DND-41 (cell line): Measurements from ENCODE around the gene RPL5.

Experiments
- EZH2 ChIP-seq: IDR thresholded peaks from 3 replicates; pipeline ENCODE4 v1.6.1; 2012; ENCODE audit warnings: borderline replicate concordance, low read depth, mild to moderate bottlenecking, moderate library complexity, low read length, inconsistent platforms; ENCODE audit not compliant: severe bottlenecking
- TF ChIP-seq, protein P1 (sequence below): IDR thresholded peaks from 2 replicates; pipeline ENCODE4 v1.5.1; 2012; ENCODE audit warnings: borderline replicate concordance, low read length, moderate library complexity, mild to moderate bottlenecking; ENCODE audit not compliant: poor library complexity, severe bottlenecking; ENCODE audit errors: extremely low read depth

DNA sequence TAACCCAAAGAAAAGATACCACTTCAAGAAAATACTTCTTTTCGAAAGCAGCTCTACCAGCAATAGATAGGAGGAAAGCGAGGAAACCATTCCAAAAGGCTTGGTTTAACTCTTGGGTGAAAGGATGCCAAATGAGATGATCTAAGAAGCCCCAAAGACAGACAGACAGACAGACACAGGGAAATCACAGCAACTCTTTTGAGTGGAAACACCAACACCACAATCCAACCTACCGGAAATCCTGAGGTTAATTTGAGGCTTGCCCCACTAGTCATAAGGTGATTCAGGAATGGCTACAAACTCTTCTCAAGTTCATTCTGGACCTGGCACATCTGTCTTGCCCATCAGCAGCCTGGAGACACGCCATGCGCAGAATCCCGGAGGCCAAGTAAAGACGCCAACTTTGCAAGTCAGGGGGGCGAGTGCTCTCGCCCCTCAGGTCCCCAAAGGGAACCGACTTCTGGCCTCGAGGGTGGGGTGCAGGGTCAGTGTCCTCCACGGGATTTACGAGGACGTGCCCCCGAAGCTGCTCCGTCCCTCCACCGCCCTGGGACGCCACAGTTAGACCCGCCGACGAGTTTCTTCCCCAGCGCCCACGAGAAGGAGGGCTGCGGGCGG, 47.7 kb upstream of the RPL5 start:
- TF ChIP-seq, protein P1, sequence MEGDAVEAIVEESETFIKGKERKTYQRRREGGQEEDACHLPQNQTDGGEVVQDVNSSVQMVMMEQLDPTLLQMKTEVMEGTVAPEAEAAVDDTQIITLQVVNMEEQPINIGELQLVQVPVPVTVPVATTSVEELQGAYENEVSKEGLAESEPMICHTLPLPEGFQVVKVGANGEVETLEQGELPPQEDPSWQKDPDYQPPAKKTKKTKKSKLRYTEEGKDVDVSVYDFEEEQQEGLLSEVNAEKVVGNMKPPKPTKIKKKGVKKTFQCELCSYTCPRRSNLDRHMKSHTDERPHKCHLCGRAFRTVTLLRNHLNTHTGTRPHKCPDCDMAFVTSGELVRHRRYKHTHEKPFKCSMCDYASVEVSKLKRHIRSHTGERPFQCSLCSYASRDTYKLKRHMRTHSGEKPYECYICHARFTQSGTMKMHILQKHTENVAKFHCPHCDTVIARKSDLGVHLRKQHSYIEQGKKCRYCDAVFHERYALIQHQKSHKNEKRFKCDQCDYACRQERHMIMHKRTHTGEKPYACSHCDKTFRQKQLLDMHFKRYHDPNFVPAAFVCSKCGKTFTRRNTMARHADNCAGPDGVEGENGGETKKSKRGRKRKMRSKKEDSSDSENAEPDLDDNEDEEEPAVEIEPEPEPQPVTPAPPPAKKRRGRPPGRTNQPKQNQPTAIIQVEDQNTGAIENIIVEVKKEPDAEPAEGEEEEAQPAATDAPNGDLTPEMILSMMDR: no peak
- TF ChIP-seq EZH2: no peak
